ENCODE data around the gene STK38L. TPM values are rescaled to one million over a fixed set of nuclear protein-coding genes. Genes with fewer than 3 reads are reported as not detected.

The STK38L gene
- total and polyA plus RNA-seq, 10 of the 15 experiments (the other 5 are each of a cell fraction or from before 2014, with no cell fraction given), result 43.0 to 154 (median 115) TPM

- TF ChIP-seq ETV6 (conservative IDR thresholded peaks at IDR 0.05 in 1 of 2, IDR thresholded peaks at IDR 0.05 in 1 of 2; ENCODE audit: borderline replicate concordance in 1 of 2, low read depth in 1 of 2) (no peak), TAF1 (IDR thresholded peaks at IDR 0.05; ENCODE audit: borderline replicate concordance, low read depth, low read length) (no peak), MTA2 (IDR thresholded peaks at IDR 0.05; ENCODE audit: low read depth) (peak; percentile 95), ZNF384 (IDR thresholded peaks at IDR 0.05; ENCODE audit: borderline replicate concordance, low read depth, low read length) (no peak), IKZF2 (IDR thresholded peaks at IDR 0.05) (peak; percentile 41 to 72; a peak in 3 of 4 replicates), SREBF1 (IDR thresholded peaks at IDR 0.05; ENCODE audit: low read length) (no peak), IKZF1 (conservative IDR thresholded peaks at IDR 0.05) (0 out of 2 replicates have a peak, but pooled peaks have one; percentile 46)
These were observed 46.5 kb downstream of the STK38L start (continued) for GRCh38 chr12:27290501-27291168.

- WGBS (ENCODE audit: insufficient coverage, insufficient replicate concordance, low lambda C conversion rate, missing lambda C conversion rate), result 0% methylated on average over 1 of the region's 1 CpG
- H3K9ac ChIP-seq (ENCODE audit: control insufficient read depth, insufficient read depth, low read length), result no peak overlapping the region
- ATAC-seq, result no peak
- peaks cover 18% of the 10 kb centered on the region for H3K4me1 ChIP-seq (ENCODE audit: control insufficient read depth, insufficient read depth, low read length)
- TSS peak; percentile 3 for BruUV-seq (replicated peaks)
- H3K27me3 ChIP-seq (replicated peaks in 1 of 2; ENCODE audit: control insufficient read depth in 2 of 2, insufficient read depth in 2 of 2, low read length in 1 of 2), result no peaks in the 10 kb centered on the region
- FAIRE-seq, result no peak
- RAD21 ChIA-PET (ENCODE audit: unreplicated experiment), result interaction anchor here (0.6 to 15.9 kb wide), 5 partner anchors 12 to 72 kb away, joined by 3 to 215 read pairs (median 14); no protein-coding TSS in a partner anchor
- H3K4me3 ChIP-seq, result no peak overlapping the region
- H4K20me1 ChIP-seq (ENCODE audit: control insufficient read depth, insufficient read depth), result no peaks in the 10 kb centered on the region
- peaks cover 0 to 2% of the 10 kb centered on the region in 2 experiments; a peak in 1 of 4 replicates for H3K36me3 ChIP-seq (ENCODE audit: control insufficient read depth in 2 of 2, insufficient read depth in 2 of 2, low read length in 1 of 2)
- SMC1A ChIA-PET (ENCODE audit: uncharacterized antibody, unreplicated experiment), result interaction anchor here (0.6 to 16.5 kb wide), 7 partner anchors 10 to 278 kb away, joined by 3 to 491 read pairs (median 13); partner anchors contain the start of genes STK38L and TM7SF3
- peaks cover 83% of the 10 kb centered on the region for H3K79me2 ChIP-seq (ENCODE audit: control insufficient read depth, insufficient read depth, low read length)
- POLR2A ChIA-PET, result interaction anchor here (4.2 kb wide), 1 partner anchor 13 kb away, joined by 23 read pairs; no protein-coding TSS in a partner anchor
- CTCF ChIA-PET, result interaction anchor here (1.0 to 1.8 kb wide), 3 partner anchors 9 to 31 kb away, joined by 3 to 10 read pairs (median 5); no protein-coding TSS in a partner anchor
- DNase-seq (ENCODE audit: low read depth, low spot score), result no peak
- intact Hi-C loops (cut with micrococcal nuclease; ENCODE audit: unreplicated experiment) (no loop called here), in situ Hi-C loops (cut with MboI) (no loop called here)
- no peak overlapping the region for H2AFZ ChIP-seq (ENCODE audit: control insufficient read depth, low read depth, low read length)
- H3K4me2 ChIP-seq (ENCODE audit: control insufficient read depth, insufficient read depth), result no peak overlapping the region
- no peak overlapping the region for H3K27ac ChIP-seq (ENCODE audit: control insufficient read depth, insufficient read depth)
- no peaks in the 10 kb centered on the region for H3K9me3 ChIP-seq (replicated peaks; ENCODE audit: control insufficient read depth, insufficient read depth, low read length)
- TF ChIP-seq KDM1A (IDR thresholded peaks at IDR 0.05; ENCODE audit: borderline replicate concordance) (no peak), ZNF384 (IDR thresholded peaks at IDR 0.05; ENCODE audit: borderline replicate concordance, low read depth, low read length) (no peak), ZNF687 (IDR thresholded peaks at IDR 0.05) (no peak), TCF3 (IDR thresholded peaks at IDR 0.05; ENCODE audit: borderline replicate concordance, insufficient read depth, low read depth, low read length) (no peak), TCF7 (IDR thresholded peaks at IDR 0.05; ENCODE audit: borderline replicate concordance) (no peak), NRF1 (conservative IDR thresholded peaks at IDR 0.05; ENCODE audit: low read depth, low read length) (no peak), BCL11A (IDR thresholded peaks at IDR 0.05; ENCODE audit: low read depth, low read length) (no peak), RELB (IDR thresholded peaks at IDR 0.05; ENCODE audit: low read depth) (no peak), ZNF274 (IDR thresholded peaks at IDR 0.05; ENCODE audit: insufficient read depth, insufficient read length) (no peak), YY1 (IDR thresholded peaks at IDR 0.05; ENCODE audit: low read depth, low read length) (no peak)
These were observed 47.8 kb downstream of the STK38L start for GRCh38 chr12:27291862-27292261.

Measured in GM12878 (cell line).